ENCODE measurements around the gene DPP6. TPM values are rescaled to one million over a fixed set of nuclear protein-coding genes. Genes with fewer than 3 reads are reported as not detected.

Gene DPP6
- total RNA-seq, 3 donors from 2014 or later (not counting 1 experiment from before 2014, with no cell fraction given): not detected

DNA sequence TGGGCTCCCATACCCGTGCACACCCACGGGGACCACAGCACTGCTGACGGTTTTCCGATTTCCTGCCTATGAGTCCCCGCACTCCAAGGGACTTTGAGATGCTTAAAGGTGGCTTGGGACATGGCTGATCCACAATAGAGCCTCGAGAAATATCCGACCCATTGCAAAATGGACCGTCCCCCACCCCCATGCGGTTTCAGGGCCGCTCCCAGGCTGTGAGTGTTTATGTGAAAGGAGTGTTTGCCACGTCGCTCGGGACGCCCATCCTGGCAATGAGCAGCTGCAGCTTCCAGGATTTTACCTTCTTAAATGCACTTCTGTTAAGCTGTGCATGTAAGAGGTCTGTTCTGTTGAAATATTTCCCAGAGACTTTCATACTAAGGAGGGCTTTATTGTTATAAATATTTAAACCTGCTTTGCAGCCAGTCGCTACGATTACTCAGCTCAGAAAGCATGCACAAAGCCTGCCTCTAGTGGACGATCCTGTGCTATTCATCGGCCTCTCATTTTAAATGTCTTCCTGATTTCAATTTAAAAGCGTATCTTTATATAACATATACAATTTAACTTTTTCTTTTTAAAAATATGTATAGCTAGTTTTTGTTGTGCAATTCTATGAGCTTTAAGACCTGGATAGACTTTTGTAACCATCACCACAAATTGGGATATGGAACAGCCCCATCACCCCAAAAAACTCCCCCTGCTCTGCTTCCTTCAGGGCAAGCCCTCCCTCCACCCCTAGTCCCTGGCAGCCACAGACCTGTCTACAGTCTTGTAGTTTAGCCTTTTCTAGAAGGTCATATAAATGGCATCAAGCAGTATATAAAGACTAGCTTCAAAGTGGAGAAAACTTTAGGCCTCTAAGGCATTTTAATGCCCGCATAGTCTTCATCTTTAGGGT is 532.4 kb downstream of the DPP6 start:
- intact Hi-C loops (cut with micrococcal nuclease): no loop called here
- Mint-ChIP-seq H3K4me1 (no peaks in the 10 kb centered on the region), H3K36me3 (no peaks in the 10 kb centered on the region), H3K27ac (no peak overlapping the region), H3K4me3 (no peak overlapping the region), H3K27me3 (ENCODE audit: low read depth in 2 of 2) (no peaks in the 10 kb centered on the region), H3K9me3 (peaks cover 16 to 28% of the 10 kb centered on the region in 2 donors)
- Histone ChIP-seq H3K36me3 (ENCODE audit: control insufficient read depth, insufficient read depth, low read length) (no peaks in the 10 kb centered on the region), H3K27me3 (ENCODE audit: control insufficient read depth, insufficient read depth, low read length) (no peaks in the 10 kb centered on the region), H3K4me1 (ENCODE audit: control insufficient read depth, insufficient read depth, low read length) (no peaks in the 10 kb centered on the region), H3K27ac (ENCODE audit: low read length) (no peak overlapping the region), H3K4me3 (ENCODE audit: low read length) (no peak overlapping the region), H3K9me3 (ENCODE audit: control insufficient read depth, insufficient read depth, low read length) (peaks cover 6% of the 10 kb centered on the region)
- WGBS (ENCODE audit: insufficient coverage): 57% methylated on average over 19 of the region's 20 CpGs
- TF ChIP-seq, protein P1, sequence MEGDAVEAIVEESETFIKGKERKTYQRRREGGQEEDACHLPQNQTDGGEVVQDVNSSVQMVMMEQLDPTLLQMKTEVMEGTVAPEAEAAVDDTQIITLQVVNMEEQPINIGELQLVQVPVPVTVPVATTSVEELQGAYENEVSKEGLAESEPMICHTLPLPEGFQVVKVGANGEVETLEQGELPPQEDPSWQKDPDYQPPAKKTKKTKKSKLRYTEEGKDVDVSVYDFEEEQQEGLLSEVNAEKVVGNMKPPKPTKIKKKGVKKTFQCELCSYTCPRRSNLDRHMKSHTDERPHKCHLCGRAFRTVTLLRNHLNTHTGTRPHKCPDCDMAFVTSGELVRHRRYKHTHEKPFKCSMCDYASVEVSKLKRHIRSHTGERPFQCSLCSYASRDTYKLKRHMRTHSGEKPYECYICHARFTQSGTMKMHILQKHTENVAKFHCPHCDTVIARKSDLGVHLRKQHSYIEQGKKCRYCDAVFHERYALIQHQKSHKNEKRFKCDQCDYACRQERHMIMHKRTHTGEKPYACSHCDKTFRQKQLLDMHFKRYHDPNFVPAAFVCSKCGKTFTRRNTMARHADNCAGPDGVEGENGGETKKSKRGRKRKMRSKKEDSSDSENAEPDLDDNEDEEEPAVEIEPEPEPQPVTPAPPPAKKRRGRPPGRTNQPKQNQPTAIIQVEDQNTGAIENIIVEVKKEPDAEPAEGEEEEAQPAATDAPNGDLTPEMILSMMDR (IDR thresholded peaks at IDR 0.05): no peak
- ATAC-seq: no peak
- DNase-seq: no peak

DNA sequence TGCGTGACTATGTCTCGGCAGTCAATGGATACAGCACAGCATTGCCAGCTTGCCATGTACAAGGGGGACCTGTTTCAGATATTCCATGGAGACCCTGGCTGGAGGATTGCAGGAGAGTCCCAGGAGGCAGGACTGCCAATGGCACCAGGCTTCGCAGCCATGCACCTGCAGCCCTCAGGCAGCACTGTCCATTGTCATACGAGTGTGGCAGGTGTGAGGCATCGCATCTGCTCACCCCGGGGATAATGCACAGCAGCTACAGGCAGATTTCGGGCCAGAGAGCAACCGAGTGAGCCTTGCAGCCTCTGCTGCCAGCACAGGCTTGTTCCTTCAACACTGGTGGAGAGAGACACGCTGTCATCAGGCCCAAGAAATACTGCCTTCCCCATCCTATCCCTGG is 535.6 kb downstream of the DPP6 start:
- Histone ChIP-seq H3K36me3 (ENCODE audit: control insufficient read depth, insufficient read depth, low read length) (no peaks in the 10 kb centered on the region), H3K27ac (ENCODE audit: low read length) (no peak overlapping the region), H3K4me1 (ENCODE audit: control insufficient read depth, insufficient read depth, low read length) (no peaks in the 10 kb centered on the region), H3K4me3 (ENCODE audit: low read length) (no peak overlapping the region), H3K27me3 (ENCODE audit: control insufficient read depth, insufficient read depth, low read length) (no peaks in the 10 kb centered on the region), H3K9me3 (ENCODE audit: control insufficient read depth, insufficient read depth, low read length) (peaks cover 2% of the 10 kb centered on the region)
- Mint-ChIP-seq H3K4me3 (no peak overlapping the region), H3K27ac (no peak overlapping the region), H3K4me1 (no peaks in the 10 kb centered on the region), H3K36me3 (no peaks in the 10 kb centered on the region), H3K27me3 (ENCODE audit: low read depth in 2 of 2) (no peaks in the 10 kb centered on the region), H3K9me3 (peaks cover 14 to 22% of the 10 kb centered on the region in 2 donors)
- no peak for DNase-seq
- TF ChIP-seq, protein P1 (IDR thresholded peaks at IDR 0.05): no peak
- intact Hi-C loops (cut with micrococcal nuclease): no loop called here
- no peak for ATAC-seq
- WGBS (ENCODE audit: insufficient coverage): 80% methylated on average over 9 of the region's 9 CpGs

DNA sequence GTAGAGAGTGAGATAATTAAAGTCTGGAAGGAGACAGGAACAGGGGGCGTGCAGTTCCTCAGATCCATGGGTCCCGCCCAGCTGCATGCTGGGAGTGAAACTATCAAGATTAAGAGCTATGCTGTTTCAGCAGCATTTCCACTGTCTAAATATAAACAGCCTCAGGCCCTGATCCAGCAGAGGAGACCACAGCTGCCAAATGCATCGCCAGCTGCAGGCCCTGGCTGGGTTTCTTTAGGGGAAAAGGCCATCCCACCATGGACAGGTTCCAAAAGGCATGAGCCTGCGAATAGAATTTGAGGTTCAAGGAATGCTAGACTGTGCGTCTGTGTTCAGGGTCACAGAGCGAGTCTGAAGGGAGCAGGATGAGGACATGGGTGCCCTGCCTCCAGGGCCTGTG is 539.3 kb downstream of the DPP6 start:
- no peak for ATAC-seq
- no peaks in the 10 kb centered on the region for H3K4me1 Mint-ChIP-seq
- TF ChIP-seq, protein P1 (IDR thresholded peaks at IDR 0.05): no peak
- H3K36me3 Mint-ChIP-seq: no peaks in the 10 kb centered on the region
- H3K27ac ChIP-seq (ENCODE audit: low read length): no peak overlapping the region
- H3K36me3 ChIP-seq (ENCODE audit: control insufficient read depth, insufficient read depth, low read length): no peaks in the 10 kb centered on the region
- H3K4me1 ChIP-seq (ENCODE audit: control insufficient read depth, insufficient read depth, low read length): no peaks in the 10 kb centered on the region
- no peak overlapping the region for H3K4me3 Mint-ChIP-seq
- no peak for DNase-seq
- no peaks in the 10 kb centered on the region for H3K27me3 Mint-ChIP-seq (ENCODE audit: low read depth in 2 of 2)
- no peak overlapping the region for H3K4me3 ChIP-seq (ENCODE audit: low read length)
- intact Hi-C loops (cut with micrococcal nuclease): no loop called here
- 86% methylated on average over 6 of the region's 6 CpGs for WGBS (ENCODE audit: insufficient coverage)
- H3K9me3 ChIP-seq (ENCODE audit: control insufficient read depth, insufficient read depth, low read length): no peaks in the 10 kb centered on the region
- no peaks in the 10 kb centered on the region for H3K27me3 ChIP-seq (ENCODE audit: control insufficient read depth, insufficient read depth, low read length)
- H3K27ac Mint-ChIP-seq: no peak overlapping the region
- H3K9me3 Mint-ChIP-seq: peaks cover 15 to 23% of the 10 kb centered on the region in 2 donors

Data from natural killer cell (primary cell).